Measurements from ENCODE around the gene BLOC1S5. TPM values are rescaled to one million over a fixed set of nuclear protein-coding genes. Genes with fewer than 3 reads are reported as not detected.

Gene BLOC1S5
- total and polyA plus RNA-seq, 9 of the 15 experiments (the other 6 are each of a cell fraction or from before 2014, with no cell fraction given): 8.5 to 41.0 (median 27.7) TPM

DNA sequence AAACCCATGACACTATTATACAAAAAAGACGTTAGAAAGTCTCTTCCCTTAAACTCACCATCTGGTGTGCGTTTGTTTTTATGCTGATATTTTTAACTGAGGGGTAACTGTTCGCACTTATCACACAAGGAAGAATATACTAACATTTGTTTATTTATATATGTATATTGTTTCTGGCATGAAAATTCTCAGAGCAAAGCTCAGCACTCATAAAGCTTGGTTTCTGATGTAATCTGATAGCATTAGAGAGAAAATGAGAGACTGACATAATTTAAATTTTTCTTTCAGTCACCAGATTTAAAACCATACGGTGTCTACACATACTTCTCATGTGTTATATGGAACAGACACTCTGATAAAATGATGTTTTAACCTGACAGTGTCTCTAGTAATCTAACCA lies 6.9 kb downstream of the BLOC1S5 start:
- TF ChIP-seq PHF8 (IDR thresholded peaks at IDR 0.05; ENCODE audit: borderline replicate concordance, low read length) (no peak), TBP (optimal IDR thresholded peaks at IDR 0.05; ENCODE audit: low read depth, low read length) (no peak), ZNF79 (CRISPR knock-in tag; IDR thresholded peaks at IDR 0.05; ENCODE audit: low read depth) (no peak), NCOA2 (IDR thresholded peaks at IDR 0.05; ENCODE audit: partially characterized antibody in 2 of 2) (no peak), HCFC1 (IDR thresholded peaks at IDR 0.05; ENCODE audit: low read depth, low read length) (no peak), EWSR1 (IDR thresholded peaks at IDR 0.05; ENCODE audit: borderline replicate concordance, low read depth, partially characterized antibody) (no peak)
- TF ChIP-seq, protein P1, sequence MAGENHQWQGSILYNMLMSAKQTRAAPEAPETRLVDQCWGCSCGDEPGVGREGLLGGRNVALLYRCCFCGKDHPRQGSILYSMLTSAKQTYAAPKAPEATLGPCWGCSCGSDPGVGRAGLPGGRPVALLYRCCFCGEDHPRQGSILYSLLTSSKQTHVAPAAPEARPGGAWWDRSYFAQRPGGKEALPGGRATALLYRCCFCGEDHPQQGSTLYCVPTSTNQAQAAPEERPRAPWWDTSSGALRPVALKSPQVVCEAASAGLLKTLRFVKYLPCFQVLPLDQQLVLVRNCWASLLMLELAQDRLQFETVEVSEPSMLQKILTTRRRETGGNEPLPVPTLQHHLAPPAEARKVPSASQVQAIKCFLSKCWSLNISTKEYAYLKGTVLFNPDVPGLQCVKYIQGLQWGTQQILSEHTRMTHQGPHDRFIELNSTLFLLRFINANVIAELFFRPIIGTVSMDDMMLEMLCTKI (IDR thresholded peaks at IDR 0.05; ENCODE audit: partially characterized antibody): no peak
- TF ChIP-seq, protein P2, sequence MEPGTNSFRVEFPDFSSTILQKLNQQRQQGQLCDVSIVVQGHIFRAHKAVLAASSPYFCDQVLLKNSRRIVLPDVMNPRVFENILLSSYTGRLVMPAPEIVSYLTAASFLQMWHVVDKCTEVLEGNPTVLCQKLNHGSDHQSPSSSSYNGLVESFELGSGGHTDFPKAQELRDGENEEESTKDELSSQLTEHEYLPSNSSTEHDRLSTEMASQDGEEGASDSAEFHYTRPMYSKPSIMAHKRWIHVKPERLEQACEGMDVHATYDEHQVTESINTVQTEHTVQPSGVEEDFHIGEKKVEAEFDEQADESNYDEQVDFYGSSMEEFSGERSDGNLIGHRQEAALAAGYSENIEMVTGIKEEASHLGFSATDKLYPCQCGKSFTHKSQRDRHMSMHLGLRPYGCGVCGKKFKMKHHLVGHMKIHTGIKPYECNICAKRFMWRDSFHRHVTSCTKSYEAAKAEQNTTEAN (CRISPR knock-in tag; IDR thresholded peaks at IDR 0.05): no peak
- TF ChIP-seq, protein P3, sequence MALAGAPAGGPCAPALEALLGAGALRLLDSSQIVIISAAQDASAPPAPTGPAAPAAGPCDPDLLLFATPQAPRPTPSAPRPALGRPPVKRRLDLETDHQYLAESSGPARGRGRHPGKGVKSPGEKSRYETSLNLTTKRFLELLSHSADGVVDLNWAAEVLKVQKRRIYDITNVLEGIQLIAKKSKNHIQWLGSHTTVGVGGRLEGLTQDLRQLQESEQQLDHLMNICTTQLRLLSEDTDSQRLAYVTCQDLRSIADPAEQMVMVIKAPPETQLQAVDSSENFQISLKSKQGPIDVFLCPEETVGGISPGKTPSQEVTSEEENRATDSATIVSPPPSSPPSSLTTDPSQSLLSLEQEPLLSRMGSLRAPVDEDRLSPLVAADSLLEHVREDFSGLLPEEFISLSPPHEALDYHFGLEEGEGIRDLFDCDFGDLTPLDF (CRISPR knock-in tag; IDR thresholded peaks at IDR 0.05): no peak
- TF ChIP-seq, protein P4, sequence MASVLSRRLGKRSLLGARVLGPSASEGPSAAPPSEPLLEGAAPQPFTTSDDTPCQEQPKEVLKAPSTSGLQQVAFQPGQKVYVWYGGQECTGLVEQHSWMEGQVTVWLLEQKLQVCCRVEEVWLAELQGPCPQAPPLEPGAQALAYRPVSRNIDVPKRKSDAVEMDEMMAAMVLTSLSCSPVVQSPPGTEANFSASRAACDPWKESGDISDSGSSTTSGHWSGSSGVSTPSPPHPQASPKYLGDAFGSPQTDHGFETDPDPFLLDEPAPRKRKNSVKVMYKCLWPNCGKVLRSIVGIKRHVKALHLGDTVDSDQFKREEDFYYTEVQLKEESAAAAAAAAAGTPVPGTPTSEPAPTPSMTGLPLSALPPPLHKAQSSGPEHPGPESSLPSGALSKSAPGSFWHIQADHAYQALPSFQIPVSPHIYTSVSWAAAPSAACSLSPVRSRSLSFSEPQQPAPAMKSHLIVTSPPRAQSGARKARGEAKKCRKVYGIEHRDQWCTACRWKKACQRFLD (CRISPR knock-in tag; IDR thresholded peaks at IDR 0.05): no peak
- 88% methylated on average over 4 of the region's 4 CpGs for WGBS (ENCODE audit: insufficient coverage, low coverage, missing lambda C conversion rate)
- H3K36me3 ChIP-seq (ENCODE audit: control insufficient read depth, insufficient read depth, low read length): peaks cover 58% of the 10 kb centered on the region
- in situ Hi-C loops (cut with MboI): no loop called here
- H3K4me2 ChIP-seq (ENCODE audit: insufficient read depth, low read length): no peak overlapping the region
- no peak overlapping the region for H3K4me3 ChIP-seq
- peaks cover 0 to 4% of the 10 kb centered on the region in 2 experiments; a peak in 2 of 5 replicates for H3K4me1 ChIP-seq (replicated peaks in 1 of 2; ENCODE audit: control insufficient read depth in 2 of 2, insufficient read depth in 2 of 2, low read length in 2 of 2)
- POLR2A ChIA-PET: no interaction called here
- H3K9me1 ChIP-seq (ENCODE audit: control insufficient read depth, insufficient read depth, low read length): no peaks in the 10 kb centered on the region
- intact Hi-C loops (cut with micrococcal nuclease): no loop called here
- H3K79me2 ChIP-seq (ENCODE audit: control insufficient read depth, insufficient read depth, low read length): peaks cover 5% of the 10 kb centered on the region; the same call in 1 of the 3 replicates
- H3K9me3 ChIP-seq (replicated peaks; ENCODE audit: control insufficient read depth, insufficient read depth, low read depth, low read length): no peaks in the 10 kb centered on the region
- H4K20me1 ChIP-seq (replicated peaks; ENCODE audit: control insufficient read depth, insufficient read depth, low read length): no peaks in the 10 kb centered on the region
- CTCF ChIA-PET (ENCODE audit: low intra/inter-chr PET ratio): interaction anchor here (0.5 kb wide), 1 partner anchor 383 kb away, joined by 4 read pairs; no protein-coding TSS in a partner anchor
- no TSS peak for BruUV-seq (replicated peaks)
- DNase-seq (ENCODE audit: extremely low read depth in 1 of 4, low spot score in 3 of 4): no peak
- H2AFZ ChIP-seq (ENCODE audit: low read depth, low read length): no peak overlapping the region
- H3K9ac ChIP-seq (ENCODE audit: insufficient read depth in 1 of 2, low read depth in 2 of 2, low read length in 2 of 2): no peak overlapping the region
- H3K27me3 ChIP-seq (ENCODE audit: control insufficient read depth in 2 of 2, insufficient read depth in 2 of 2, low read length in 2 of 2): no peaks in the 10 kb centered on the region
- no peak overlapping the region for H3K27ac ChIP-seq (ENCODE audit: extremely low read depth, low read depth, low read length)
- FAIRE-seq: no peak
- ATAC-seq: no peak
